HUES48 (cell line): ENCODE results near the gene RAPGEF1.

ENCODE experiments used
- H3K27ac ChIP-seq: one replicate; pipeline ENCODE4 v1.7.0; 2013; ENCODE audit warnings: low read depth, low read length, inconsistent platforms
- H3K27me3 ChIP-seq: 2 replicates; pipeline ENCODE4 v1.6.1; 2013; ENCODE audit warnings: mild to moderate bottlenecking, low read length; ENCODE audit not compliant: control insufficient read depth, insufficient read depth
- H3K36me3 ChIP-seq: 2 replicates; pipeline ENCODE4 v1.6.1; 2013; ENCODE audit warnings: low read length; ENCODE audit not compliant: control insufficient read depth, insufficient read depth
- H3K4me1 ChIP-seq: 2 replicates; pipeline ENCODE4 v1.6.1; 2013; ENCODE audit warnings: mild to moderate bottlenecking, low read length; ENCODE audit not compliant: control insufficient read depth, insufficient read depth
- H3K4me3 ChIP-seq: 2 replicates; pipeline ENCODE4 v1.5.1; 2013; ENCODE audit warnings: mild to moderate bottlenecking, low read depth, low read length
- H3K9ac ChIP-seq: 2 replicates; pipeline ENCODE4 v1.6.1; 2013; ENCODE audit warnings: mild to moderate bottlenecking, low read depth, low read length, moderate library complexity
- H3K9me3 ChIP-seq: 2 replicates; pipeline ENCODE4 v1.6.1; 2013; ENCODE audit warnings: low read length; ENCODE audit not compliant: control insufficient read depth, insufficient read depth

The RAPGEF1 gene

DNA sequence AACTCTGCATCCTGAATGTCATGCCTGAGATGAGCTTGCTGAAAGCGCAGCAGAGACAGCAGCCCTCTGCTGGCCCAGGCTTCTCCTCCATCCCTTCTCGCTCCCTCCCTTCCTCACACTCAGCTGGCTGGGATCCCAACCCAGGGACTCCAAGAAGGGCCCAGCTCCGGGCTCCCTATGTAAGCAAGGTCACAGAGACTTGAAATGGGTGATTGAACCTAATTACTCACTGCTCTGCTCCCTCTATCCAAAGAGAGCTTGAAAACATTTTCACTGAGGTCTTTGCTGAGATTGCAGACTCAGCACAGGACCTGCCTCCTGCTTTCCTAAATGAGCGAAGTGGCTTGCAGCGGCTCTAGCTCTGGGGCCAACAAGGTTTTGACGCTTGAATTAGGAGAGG is 42.8 kb downstream of the RAPGEF1 start:
- no peaks in the 10 kb centered on the region for H3K36me3 ChIP-seq
- H3K27me3 ChIP-seq, result no peaks in the 10 kb centered on the region
- H3K27ac ChIP-seq, result peak overlapping the region; percentile 62
- no peaks in the 10 kb centered on the region for H3K9me3 ChIP-seq
- H3K4me1 ChIP-seq, result peaks cover 81% of the 10 kb centered on the region
- no peak overlapping the region for H3K9ac ChIP-seq
- no peak overlapping the region for H3K4me3 ChIP-seq

DNA sequence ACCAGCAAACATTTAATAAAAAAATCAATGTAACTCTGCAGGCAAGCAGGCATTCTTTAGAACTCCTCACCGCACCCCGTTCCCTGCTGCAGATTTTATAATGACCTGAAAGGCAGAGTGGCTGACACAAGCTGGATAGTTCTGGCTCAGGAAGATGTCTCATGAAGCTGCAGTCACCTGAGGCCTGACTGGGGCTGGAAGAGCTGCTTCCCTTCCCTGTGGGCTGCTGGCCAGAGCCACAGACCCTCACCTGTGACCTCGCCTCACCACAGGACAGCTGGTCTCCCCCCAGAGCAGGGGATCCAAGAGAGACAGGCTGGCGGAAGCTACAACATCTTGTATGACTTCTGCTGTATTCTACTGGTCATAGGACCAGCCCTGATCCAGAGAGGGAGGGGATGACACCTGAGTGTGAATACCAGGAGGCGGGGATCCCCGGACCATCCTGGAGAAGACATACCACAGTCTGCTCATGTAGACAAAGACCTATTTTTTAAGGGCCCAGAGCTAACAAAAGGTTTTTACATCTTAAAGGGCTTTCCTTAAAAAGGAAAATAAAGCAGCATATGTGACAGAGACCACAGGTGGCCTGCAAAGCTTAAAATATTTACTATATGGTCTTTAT is 43.9 kb downstream of the RAPGEF1 start:
- no peaks in the 10 kb centered on the region for H3K27me3 ChIP-seq
- H3K4me3 ChIP-seq, result no peak overlapping the region
- no peaks in the 10 kb centered on the region for H3K9me3 ChIP-seq
- H3K27ac ChIP-seq, result peak overlapping the region; percentile 62
- H3K4me1 ChIP-seq, result peaks cover 70% of the 10 kb centered on the region
- H3K36me3 ChIP-seq, result no peaks in the 10 kb centered on the region
- no peak overlapping the region for H3K9ac ChIP-seq

DNA sequence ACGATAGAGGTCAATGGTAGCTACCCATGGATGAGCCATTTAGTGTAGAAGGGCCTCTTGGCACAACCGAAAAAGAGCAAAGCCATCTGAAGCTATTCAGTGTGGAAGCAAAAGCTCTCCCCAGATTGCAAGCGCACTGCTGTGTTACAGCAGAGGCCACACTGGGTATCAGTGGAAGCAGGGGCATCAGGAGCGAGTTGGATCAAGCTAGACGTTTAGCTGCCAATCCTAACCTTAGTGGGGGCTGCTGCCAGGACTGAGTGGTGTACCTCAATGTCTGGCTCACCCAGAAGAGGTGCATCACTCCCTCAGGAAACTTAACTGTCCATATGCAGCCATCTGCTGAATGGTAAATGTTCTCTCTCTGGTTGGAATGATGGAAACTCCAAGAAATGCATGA is 44.5 kb downstream of the RAPGEF1 start:
- H3K9ac ChIP-seq, result no peak overlapping the region
- no peak overlapping the region for H3K27ac ChIP-seq
- H3K4me3 ChIP-seq, result no peak overlapping the region
- H3K36me3 ChIP-seq, result no peaks in the 10 kb centered on the region
- H3K27me3 ChIP-seq, result no peaks in the 10 kb centered on the region
- H3K4me1 ChIP-seq, result peaks cover 64% of the 10 kb centered on the region
- no peaks in the 10 kb centered on the region for H3K9me3 ChIP-seq

DNA sequence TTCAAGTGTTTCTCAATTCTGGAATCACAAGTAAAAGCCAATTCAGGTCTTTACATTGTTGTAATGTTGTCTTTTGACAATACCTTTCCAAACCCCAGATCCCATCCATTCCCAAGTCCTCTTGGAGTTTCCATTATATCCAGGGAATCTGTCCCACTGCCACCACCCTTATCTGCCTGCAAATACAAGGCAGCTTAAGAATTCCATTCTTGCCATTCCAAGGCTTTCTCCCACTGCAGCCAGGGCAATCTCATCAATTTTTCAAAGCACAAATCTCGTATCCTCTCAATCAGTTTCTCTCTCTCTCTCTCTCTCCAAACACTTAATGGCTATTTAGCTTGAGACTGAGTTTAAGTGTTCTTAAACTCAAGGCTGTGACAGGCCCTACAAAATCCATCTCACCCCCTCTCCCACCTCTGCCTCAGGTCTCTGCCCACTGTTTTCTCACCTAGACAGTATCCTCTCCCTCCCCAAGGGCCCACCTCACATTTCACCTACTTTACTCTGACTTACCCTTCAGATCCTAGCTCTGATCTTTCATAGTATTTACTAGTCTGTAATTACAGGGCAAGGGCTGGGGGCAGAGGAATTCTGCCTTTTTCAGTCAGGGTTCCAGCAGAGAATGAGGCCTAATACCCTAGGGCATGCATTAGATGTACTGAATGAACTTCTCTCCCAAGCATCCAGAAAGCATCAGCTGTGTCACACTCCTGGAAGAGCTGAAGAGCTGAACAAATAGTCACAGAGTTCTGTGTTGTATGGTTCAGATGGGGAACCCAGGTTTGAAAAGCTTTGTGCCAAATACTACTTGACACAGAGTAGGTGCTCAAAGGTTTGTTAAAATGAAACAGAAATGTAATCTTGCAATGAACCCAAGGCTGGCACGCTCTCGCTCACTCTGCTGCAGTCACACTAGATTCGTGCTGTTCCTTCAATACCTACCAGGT is 46.0 kb downstream of the RAPGEF1 start:
- H3K27ac ChIP-seq, result peak overlapping the region; percentile 41
- peaks cover 61% of the 10 kb centered on the region for H3K4me1 ChIP-seq
- H3K27me3 ChIP-seq, result no peaks in the 10 kb centered on the region
- H3K9me3 ChIP-seq, result no peaks in the 10 kb centered on the region
- no peak overlapping the region for H3K4me3 ChIP-seq
- H3K9ac ChIP-seq, result no peak overlapping the region
- no peaks in the 10 kb centered on the region for H3K36me3 ChIP-seq

DNA sequence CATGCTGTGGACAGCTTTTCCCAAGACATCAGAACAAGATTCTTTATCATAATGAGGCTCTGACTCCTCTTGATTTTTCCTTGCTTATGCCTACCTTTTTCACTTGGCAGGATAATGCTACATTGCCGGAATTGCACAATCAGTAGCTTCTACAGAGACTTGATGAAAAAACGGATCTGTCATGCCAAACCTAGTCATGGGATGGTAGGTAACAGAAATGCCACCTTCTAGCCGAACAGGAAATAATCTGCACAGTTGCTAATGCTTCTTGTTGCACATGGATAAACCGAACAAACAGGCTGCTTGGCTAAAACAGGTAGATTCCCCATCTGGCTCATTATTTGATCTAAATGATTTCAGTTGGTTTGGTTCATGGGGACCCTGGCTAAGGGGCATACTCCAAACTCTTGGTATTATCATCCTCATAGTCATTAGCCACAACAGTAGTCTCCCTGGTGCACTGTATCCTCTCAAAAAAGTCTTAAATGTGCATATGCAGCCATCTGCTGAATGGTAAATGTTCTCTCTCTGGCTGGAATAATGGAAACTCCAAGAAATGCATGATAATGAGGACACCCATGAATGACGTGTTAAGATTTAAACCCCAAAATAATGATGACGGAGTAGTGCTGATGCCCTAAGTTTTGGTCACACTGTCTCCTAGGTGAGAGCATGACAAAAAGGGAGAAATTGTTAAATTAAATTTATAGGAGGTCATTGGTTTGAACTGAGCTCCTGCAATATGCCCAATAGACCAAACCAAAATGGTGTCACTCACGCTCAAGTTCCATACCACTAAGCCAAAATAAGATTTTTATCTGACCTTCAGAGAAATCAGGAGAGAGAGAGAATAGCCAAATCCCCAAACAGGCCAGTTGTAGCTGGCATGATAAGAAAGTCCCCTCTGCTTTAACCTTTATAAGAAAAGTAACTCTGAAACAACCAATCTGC is 47.0 kb downstream of the RAPGEF1 start:
- Histone ChIP-seq H3K4me1 (peaks cover 54% of the 10 kb centered on the region), H3K27ac (no peak overlapping the region), H3K27me3 (no peaks in the 10 kb centered on the region), H3K36me3 (no peaks in the 10 kb centered on the region), H3K9ac (no peak overlapping the region), H3K4me3 (no peak overlapping the region), H3K9me3 (no peaks in the 10 kb centered on the region)

GRCh38 chr9:131691969-131692611 is 47.8 kb downstream of the RAPGEF1 start:
- H3K4me1 ChIP-seq, result peaks cover 46% of the 10 kb centered on the region
- no peak overlapping the region for H3K27ac ChIP-seq
- no peaks in the 10 kb centered on the region for H3K27me3 ChIP-seq
- no peaks in the 10 kb centered on the region for H3K36me3 ChIP-seq
- no peak overlapping the region for H3K4me3 ChIP-seq
- H3K9me3 ChIP-seq, result no peaks in the 10 kb centered on the region
- H3K9ac ChIP-seq, result no peak overlapping the region

GRCh38 chr9:131690941-131691573 is 48.8 kb downstream of the RAPGEF1 start:
- H3K9me3 ChIP-seq, result no peaks in the 10 kb centered on the region; the same call in 1 of the 2 replicates
- peaks cover 35% of the 10 kb centered on the region for H3K4me1 ChIP-seq
- H3K27ac ChIP-seq, result no peak overlapping the region
- no peaks in the 10 kb centered on the region for H3K27me3 ChIP-seq
- H3K9ac ChIP-seq, result no peak overlapping the region
- H3K4me3 ChIP-seq, result no peak overlapping the region
- H3K36me3 ChIP-seq, result no peaks in the 10 kb centered on the region

- H3K4me1 ChIP-seq, result peaks cover 29% of the 10 kb centered on the region
- H3K9me3 ChIP-seq, result peaks cover 4% of the 10 kb centered on the region; the same call in 1 of the 2 replicates
- H3K9ac ChIP-seq, result no peak overlapping the region
- H3K27me3 ChIP-seq, result no peaks in the 10 kb centered on the region
- no peaks in the 10 kb centered on the region for H3K36me3 ChIP-seq
- H3K4me3 ChIP-seq, result no peak overlapping the region
- H3K27ac ChIP-seq, result no peak overlapping the region
Observed at GRCh38 chr9:131690462-131690861, 49.4 kb downstream of the RAPGEF1 start.

- no peak overlapping the region for H3K9ac ChIP-seq
- H3K27ac ChIP-seq, result no peak overlapping the region
- H3K27me3 ChIP-seq, result no peaks in the 10 kb centered on the region
- peaks cover 4% of the 10 kb centered on the region; the same call in 1 of the 2 replicates for H3K9me3 ChIP-seq
- H3K4me1 ChIP-seq, result peaks cover 22% of the 10 kb centered on the region
- no peak overlapping the region for H3K4me3 ChIP-seq
- no peaks in the 10 kb centered on the region for H3K36me3 ChIP-seq
Observed at GRCh38 chr9:131688377-131688776, 51.5 kb downstream of the RAPGEF1 start.
